GM23338 (cell line): ENCODE data around the gene UBXN10.

Experiments
- CREB1 ChIP-seq: fragments of 250-450 bp; sonication (Bioruptor Pico); IDR thresholded peaks from 2 replicates; pipeline ENCODE4 v1.5.0; 2020; ENCODE audit warnings: low read depth, mild to moderate bottlenecking, moderate library complexity
- CTCF ChIP-seq, 2 experiments: fragments of 200-600 bp in 1 of 2; sonication (generic) in 1 of 2; conservative IDR thresholded peaks; 2 replicates each; pipeline versions ENCODE4 v1.5.1 to v1.6.1; 2016 to 2017; ENCODE audit warnings: antibody characterized with exemption in 2 of 2, low read depth in 2 of 2, mild to moderate bottlenecking in 2 of 2, moderate library complexity in 1 of 2
- ETS1 ChIP-seq: IDR thresholded peaks from 2 replicates; pipeline ENCODE4 v1.6.1; 2016; ENCODE audit warnings: antibody characterized with exemption
- EZH2 ChIP-seq: fragments of 200-600 bp; sonication (generic); IDR thresholded peaks from one replicate; pipeline ENCODE4 v1.8.0; 2017; ENCODE audit warnings: antibody characterized with exemption, mild to moderate bottlenecking, low read depth; ENCODE audit not compliant: unreplicated experiment
- EZH2phosphoT487 ChIP-seq: fragments of 200-600 bp; sonication (generic); IDR thresholded peaks from one replicate; pipeline ENCODE4 v1.8.1; 2018; ENCODE audit warnings: antibody characterized with exemption; ENCODE audit not compliant: unreplicated experiment
- JUNB ChIP-seq: IDR thresholded peaks from one replicate; pipeline ENCODE4 v1.6.1; 2016; ENCODE audit warnings: antibody characterized with exemption; ENCODE audit not compliant: unreplicated experiment
- NANOG ChIP-seq: IDR thresholded peaks from 2 replicates; pipeline ENCODE4 v1.6.1; 2016; ENCODE audit warnings: antibody characterized with exemption, borderline replicate concordance
- POLR2AphosphoS5 ChIP-seq: IDR thresholded peaks from 2 replicates; pipeline ENCODE4 v1.6.1; 2016; ENCODE audit warnings: antibody characterized with exemption, low read depth
- REST ChIP-seq: IDR thresholded peaks from one replicate; pipeline ENCODE4 v1.6.1; 2018; ENCODE audit warnings: antibody characterized with exemption; ENCODE audit not compliant: unreplicated experiment
- STAT1 ChIP-seq: IDR thresholded peaks from one replicate; pipeline ENCODE4 v1.6.1; 2016; ENCODE audit warnings: antibody characterized with exemption; ENCODE audit not compliant: unreplicated experiment
- ZNF114 ChIP-seq: fragments of 250-450 bp; sonication (Bioruptor Pico); IDR thresholded peaks from 2 replicates; pipeline ENCODE4 v1.5.0; 2020; ENCODE audit warnings: mild to moderate bottlenecking, moderate library complexity
- ZNF331 ChIP-seq: fragments of 250-450 bp; sonication (Bioruptor Pico); IDR thresholded peaks from 2 replicates; pipeline ENCODE4 v1.5.0; 2020; ENCODE audit warnings: low read depth, mild to moderate bottlenecking, moderate library complexity

GRCh38 chr1:20215716-20216115 is 29.8 kb downstream of the UBXN10 start:
- TF ChIP-seq POLR2AphosphoS5 (no peak), CTCF (conservative IDR thresholded peaks at IDR 0.05; ENCODE audit: low read depth in 2 of 2) (no peak), EZH2 (no peak), ZNF331 (CRISPR knock-in tag) (no peak), REST (no peak), CREB1 (CRISPR knock-in tag) (no peak), EZH2phosphoT487 (no peak), JUNB (no peak), NANOG (no peak), ZNF114 (CRISPR knock-in tag) (no peak), ETS1 (no peak), STAT1 (no peak)
